HCT116 (cell line): ENCODE measurements around the gene KCNRG. TPM values are rescaled to one million over a fixed set of nuclear protein-coding genes. Genes with fewer than 3 reads are reported as not detected.

Experiments
- ATAC-seq: fragments of 200-7000 bp; cut with Tn5 transposase; 2 replicates; pipeline ENCODE4 v1.9.1; 2020; ENCODE audit warnings: mild to moderate bottlenecking, moderate library complexity
- BruUV-seq: library from RNA; stranded (reverse); fragments of 400-500 nt; replicated peaks from 2 replicates; lab custom pipeline; 2021; lab: Mats Ljungman, UMichigan
- CTCF ChIA-PET: fragments of 300-600 bp; sonication (Branson Sonifier 250); formaldehyde crosslinking; loops from one replicate; lab custom pipeline; 2021; ENCODE audit warnings: antibody characterized with exemption; lab: Charles Lee
- POLR2A ChIA-PET: fragments of 300-600, 350-600 bp; sonication (Branson Sonifier 250); formaldehyde crosslinking; loops from one replicate; lab custom pipeline; 2021; ENCODE audit warnings: antibody characterized with exemption; lab: Charles Lee
- RAD21 ChIA-PET, 2 experiments: fragments of 300-600 bp; sonication (Branson Sonifier 250); formaldehyde crosslinking; loops; one replicate each; lab custom pipeline; 2023; ENCODE audit warnings: low total read pairs in 2 of 2; ENCODE audit not compliant: uncharacterized antibody in 2 of 2, unreplicated experiment in 2 of 2, low non-redundant PET in 1 of 2; lab: Charles Lee
- DNase-seq: peaks from one replicate; pipeline ENCODE4 v3.0.0-alpha.2; 2010; ENCODE audit warnings: low read depth, low spot score
- H2AFZ ChIP-seq: fragments of 200-600 bp; shearing (Covaris generic), sonication (generic); 2 replicates; pipeline ENCODE4 v1.6.1; 2017; ENCODE audit warnings: low read depth, mixed run types, mixed read lengths, antibody characterized with exemption, low read length; ENCODE audit not compliant: poor library complexity, severe bottlenecking
- H3K27ac ChIP-seq: 2 replicates; pipeline ENCODE4 v1.5.1; 2012; ENCODE audit warnings: low read depth, low read length
- H3K27me3 ChIP-seq: fragments of 200-600 bp; sonication (generic); 2 replicates; pipeline ENCODE4 v1.6.1; 2016; ENCODE audit warnings: mixed run types, low read length, mixed read lengths; ENCODE audit not compliant: insufficient read depth
- H3K36me3 ChIP-seq, 2 experiments: fragments of 200-500 bp in 1 of 2; fragments of 200-600 bp in 1 of 2; sonication (Bioruptor generic) in 1 of 2; sonication (generic) in 1 of 2; 2 replicates each; pipeline versions ENCODE4 v1.5.1 to v1.6.1; 2014 to 2016; ENCODE audit warnings: low read length in 2 of 2, inconsistent platforms in 1 of 2, mixed read lengths in 1 of 2, mixed run types in 1 of 2; ENCODE audit not compliant: insufficient read depth in 2 of 2, control insufficient read depth in 1 of 2
- H3K4me1 ChIP-seq, 2 experiments: fragments of 200-600 bp in 1 of 2; sonication (generic) in 1 of 2; 2 replicates each; pipeline versions ENCODE4 v1.5.1 to v1.6.1; 2012 to 2017; ENCODE audit warnings: low read length in 2 of 2, inconsistent platforms in 1 of 2, mild to moderate bottlenecking in 1 of 2, mixed read lengths in 1 of 2, mixed run types in 1 of 2, moderate library complexity in 1 of 2; ENCODE audit not compliant: insufficient read depth in 2 of 2, control insufficient read depth in 1 of 2
- H3K4me2 ChIP-seq: fragments of 200-600 bp; sonication (generic); 2 replicates; pipeline ENCODE4 v1.6.1; 2017; ENCODE audit warnings: mixed run types, low read length, mixed read lengths
- H3K4me3 ChIP-seq, 2 experiments: fragments of 200-600 bp in 1 of 2; sonication (generic) in 1 of 2; replicated peaks in 1 of 2; 2 replicates each; pipeline ENCODE4 v1.5.1; 2011 to 2016; ENCODE audit warnings: low read length in 2 of 2, control low read depth in 1 of 2, low read depth in 1 of 2, mild to moderate bottlenecking in 1 of 2, mixed read lengths in 1 of 2, mixed run types in 1 of 2
- H3K79me2 ChIP-seq: fragments of 200-600 bp; sonication (generic); 2 replicates; pipeline ENCODE4 v1.6.1; 2017; ENCODE audit warnings: mild to moderate bottlenecking, mixed run types, low read length, moderate library complexity, mixed read lengths; ENCODE audit not compliant: insufficient read depth
- H3K9ac ChIP-seq: fragments of 200-600 bp; sonication (generic); 2 replicates; pipeline ENCODE4 v1.6.1; 2016; ENCODE audit warnings: low read length, mixed read lengths
- H3K9me2 ChIP-seq: fragments of 200-600 bp; sonication (generic), shearing (Covaris generic); 2 replicates; pipeline ENCODE4 v1.6.1; 2017; ENCODE audit warnings: mixed run types, mild to moderate bottlenecking, moderate library complexity; ENCODE audit not compliant: insufficient read depth
- H3K9me3 ChIP-seq, 2 experiments: fragments of 200-500 bp in 1 of 2; fragments of 200-600 bp in 1 of 2; sonication (Bioruptor generic) in 1 of 2; sonication (generic) in 1 of 2; 2 replicates each; pipeline ENCODE4 v1.6.1; 2014 to 2017; ENCODE audit warnings: low read length in 2 of 2, mixed read lengths in 2 of 2, inconsistent platforms in 1 of 2, low read depth in 1 of 2, mild to moderate bottlenecking in 1 of 2, mixed run types in 1 of 2, moderate library complexity in 1 of 2; ENCODE audit not compliant: control insufficient read depth in 1 of 2, insufficient read depth in 1 of 2
- H4K20me1 ChIP-seq: fragments of 200-600 bp; sonication (generic), shearing (Covaris generic); 2 replicates; pipeline ENCODE4 v1.6.1; 2017; ENCODE audit warnings: mixed run types, mild to moderate bottlenecking, moderate library complexity; ENCODE audit not compliant: insufficient read depth
- CTCF ChIP-seq, 3 experiments: fragments of 200-600 bp in 1 of 3; sonication (generic) in 1 of 3; IDR thresholded peaks in 2 of 3; conservative IDR thresholded peaks in 1 of 3; 2 replicates each; pipeline ENCODE4 v1.5.1; 2012 to 2017; ENCODE audit warnings: low read depth in 2 of 3, low read length in 2 of 3, antibody characterized with exemption in 1 of 3, borderline replicate concordance in 1 of 3, control low read depth in 1 of 3, mild to moderate bottlenecking in 1 of 3, mixed read lengths in 1 of 3, mixed run types in 1 of 3, moderate library complexity in 1 of 3; ENCODE audit not compliant: insufficient read depth in 1 of 3
- ELF1 ChIP-seq: IDR thresholded peaks from 2 replicates; pipeline ENCODE4 v1.6.1; 2012; ENCODE audit warnings: low read depth, borderline replicate concordance
- POLR2A ChIP-seq: IDR thresholded peaks from 2 replicates; pipeline ENCODE4 v1.7.0; 2011; ENCODE audit warnings: borderline replicate concordance; ENCODE audit not compliant: insufficient read depth, insufficient read length; ENCODE audit errors: extremely low read depth
- RAD21 ChIP-seq: IDR thresholded peaks from 2 replicates; pipeline ENCODE4 v1.6.1; 2012; ENCODE audit warnings: low read depth, mild to moderate bottlenecking
- SP1 ChIP-seq: IDR thresholded peaks from 2 replicates; pipeline ENCODE4 v1.6.1; 2012; ENCODE audit warnings: low read depth
- intact Hi-C: fragments of 100-400 bp; cut with micrococcal nuclease; formaldehyde crosslinking; loops from 2 replicates; pipeline ENCODE4 v1.10.0; 2022
- total RNA-seq: library from RNA; stranded (reverse); gene quantifications from one replicate; pipeline ENCODE4 v1.2.1, GENCODE V29; 2021; ENCODE audit not compliant: unreplicated experiment

The KCNRG gene
- total RNA-seq, 1 experiment from 2014 or later: 2.5 TPM

- H3K27me3 ChIP-seq: no peaks in the 10 kb centered on the region
- intact Hi-C loops: loop anchor here (1.0 kb wide), 4 partner anchors 556 to 1094 kb away; no protein-coding TSS in a partner anchor
- no peak overlapping the region for H3K4me2 ChIP-seq
- no peak overlapping the region for H3K4me3 ChIP-seq
- no peaks in the 10 kb centered on the region for H3K79me2 ChIP-seq
- no peaks in the 10 kb centered on the region for H3K9me3 ChIP-seq
- BruUV-seq: no TSS peak
- no peaks in the 10 kb centered on the region; a peak in 1 of 4 replicates for H3K36me3 ChIP-seq
- H3K4me1 ChIP-seq: no peaks in the 10 kb centered on the region
- ATAC-seq (peak; percentile 94), DNase-seq (peak; percentile 47)
- H3K27ac ChIP-seq: no peak overlapping the region
- TF ChIP-seq POLR2A: no peak
- peak; percentile 93 for TF ChIP-seq RAD21
- TF ChIP-seq CTCF (IDR thresholded peaks at IDR 0.05 in 2 of 3, conservative IDR thresholded peaks at IDR 0.05 in 1 of 3; ENCODE audit: borderline replicate concordance in 1 of 3, insufficient read depth in 1 of 3, low read depth in 2 of 3, low read length in 2 of 3): peak; percentile 59 to 97 (median 91); a peak in 5 of 6 replicates
- POLR2A ChIA-PET: no interaction called here
- H4K20me1 ChIP-seq: no peaks in the 10 kb centered on the region; the same call in 1 of the 2 replicates
- H3K9ac ChIP-seq: no peak overlapping the region
- RAD21 ChIA-PET: interaction anchor here (0.7 to 1.6 kb wide), 4 partner anchors 68 to 935 kb away, joined by 3 to 5 read pairs (median 3); partner anchors contain the start of gene RNASEH2B (in 1 of the 2)
- H2AFZ ChIP-seq: no peak overlapping the region
- no peaks in the 10 kb centered on the region for H3K9me2 ChIP-seq
- CTCF ChIA-PET: interaction anchor here (0.6 to 2.3 kb wide), 16 partner anchors 9 to 1146 kb away, joined by 3 to 26 read pairs (median 4); partner anchors contain the start of gene TRIM13
Observed at GRCh38 chr13:49976314-49977258, 38.7 kb upstream of the KCNRG start.

- RAD21 ChIA-PET: no interaction called here
Observed at GRCh38 chr13:49977992-49978391, 37.3 kb upstream of the KCNRG start.

More at GRCh38 chr13:49977992-49978391, 37.3 kb upstream of the KCNRG start:
- POLR2A ChIA-PET: no interaction called here
- Histone ChIP-seq H2AFZ (no peak overlapping the region), H3K27me3 (no peaks in the 10 kb centered on the region), H3K27ac (no peak overlapping the region), H3K4me3 (no peak overlapping the region), H3K9ac (no peak overlapping the region), H3K9me3 (no peaks in the 10 kb centered on the region), H4K20me1 (no peaks in the 10 kb centered on the region; the same call in 1 of the 2 replicates), H3K4me1 (no peaks in the 10 kb centered on the region), H3K79me2 (no peaks in the 10 kb centered on the region), H3K4me2 (no peak overlapping the region), H3K36me3 (no peaks in the 10 kb centered on the region; a peak in 1 of 4 replicates), H3K9me2 (no peaks in the 10 kb centered on the region)
- intact Hi-C loops: no loop called here
- BruUV-seq: no TSS peak
- no peak for TF ChIP-seq SP1
- no peak for TF ChIP-seq RAD21
- no peak for TF ChIP-seq ELF1
- CTCF ChIA-PET: interaction anchor here (0.8 to 2.3 kb wide), 5 partner anchors 12 to 1143 kb away, joined by 3 to 8 read pairs (median 4); partner anchors contain the start of gene TRIM13
- no peak for DNase-seq
- ATAC-seq: no peak
